Measurements from ENCODE around the gene GALNTL6.

The GALNTL6 gene

GRCh38 chr4:172188248-172188988 lies 375.2 kb downstream of the GALNTL6 start:
- intact Hi-C loops (cut with micrococcal nuclease) = no loop called here
- H3K27me3 Mint-ChIP-seq = no peaks in the 10 kb centered on the region
- H3K9me3 Mint-ChIP-seq = no peaks in the 10 kb centered on the region
- H3K27ac Mint-ChIP-seq = no peak overlapping the region
- H3K4me3 Mint-ChIP-seq = no peak overlapping the region
- H3K4me1 Mint-ChIP-seq (ENCODE audit: low read depth) = no peaks in the 10 kb centered on the region
- no peaks in the 10 kb centered on the region for H3K36me3 Mint-ChIP-seq (ENCODE audit: low read depth)

DNA sequence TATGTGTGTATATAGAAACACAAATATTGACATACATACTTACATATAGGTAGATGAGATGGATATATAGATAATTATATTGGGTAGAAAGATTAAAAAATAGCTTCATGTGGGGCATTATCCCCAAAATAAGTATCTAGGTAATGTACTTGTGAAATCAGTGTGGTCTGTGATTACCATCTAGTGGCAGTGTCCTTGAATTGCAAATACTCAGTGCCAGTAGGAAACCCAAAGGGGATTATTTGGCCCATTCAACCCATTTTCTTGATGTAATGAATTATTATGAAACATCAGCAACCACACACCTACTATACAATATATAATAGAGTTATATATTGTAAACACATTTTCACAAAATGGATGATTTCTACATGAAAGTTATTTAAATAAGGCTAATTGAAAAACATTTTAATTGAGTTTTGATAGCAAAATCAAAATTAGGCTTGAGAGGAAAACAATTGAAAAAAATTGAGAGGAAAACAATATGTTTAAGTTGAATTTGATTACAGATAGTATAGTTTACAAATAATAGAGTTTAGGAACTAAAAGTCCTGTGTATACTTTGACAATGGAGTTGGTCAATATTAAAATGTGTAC lies 389.4 kb downstream of the GALNTL6 start:
- no peak overlapping the region for H3K27ac Mint-ChIP-seq
- intact Hi-C loops (cut with micrococcal nuclease) = loop anchor here (5.0 to 10.0 kb wide), 2 partner anchors 632 to 1210 kb away; no protein-coding TSS in a partner anchor
- no peaks in the 10 kb centered on the region for H3K9me3 Mint-ChIP-seq
- no peak overlapping the region for H3K4me3 Mint-ChIP-seq
- no peaks in the 10 kb centered on the region for H3K27me3 Mint-ChIP-seq
- H3K4me1 Mint-ChIP-seq (ENCODE audit: low read depth) = peaks cover 20% of the 10 kb centered on the region
- H3K36me3 Mint-ChIP-seq (ENCODE audit: low read depth) = no peaks in the 10 kb centered on the region

DNA sequence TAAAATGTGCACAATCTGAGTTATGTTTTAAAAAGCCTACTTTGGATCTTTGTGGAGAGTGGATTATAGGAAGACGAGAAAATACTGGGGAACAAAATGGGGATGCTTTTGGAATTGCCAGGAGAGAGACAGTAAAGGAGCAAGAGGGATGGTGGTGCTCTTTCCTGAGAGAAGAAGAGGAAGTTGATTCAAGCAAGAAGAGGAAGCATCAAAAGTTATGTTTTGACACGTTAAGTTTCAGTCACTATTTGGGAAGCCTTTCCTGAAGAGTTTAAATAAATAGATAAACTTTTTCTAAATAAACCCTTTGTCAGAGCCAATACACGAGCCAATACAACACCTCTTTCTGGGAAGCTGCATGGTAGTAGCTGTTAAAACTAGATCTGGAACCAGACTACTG lies 394.1 kb downstream of the GALNTL6 start:
- intact Hi-C loops (cut with micrococcal nuclease) = loop anchor here (10.0 kb wide), 1 partner anchor 628 kb away; no protein-coding TSS in a partner anchor

GRCh38 chr4:172207886-172208285 lies 394.7 kb downstream of the GALNTL6 start:
- Mint-ChIP-seq H3K36me3 (ENCODE audit: low read depth) (no peaks in the 10 kb centered on the region), H3K4me1 (ENCODE audit: low read depth) (peaks cover 18% of the 10 kb centered on the region), H3K27ac (no peak overlapping the region), H3K9me3 (no peaks in the 10 kb centered on the region), H3K4me3 (no peak overlapping the region), H3K27me3 (no peaks in the 10 kb centered on the region)
- intact Hi-C loops (cut with micrococcal nuclease) = loop anchor here (10.0 kb wide), 1 partner anchor 627 kb away; no protein-coding TSS in a partner anchor

More for the DNA sequence above, 394.1 kb downstream of the GALNTL6 start:
- Mint-ChIP-seq H3K36me3 (ENCODE audit: low read depth) (no peaks in the 10 kb centered on the region), H3K27me3 (no peaks in the 10 kb centered on the region), H3K4me1 (ENCODE audit: low read depth) (peaks cover 18% of the 10 kb centered on the region), H3K4me3 (no peak overlapping the region), H3K27ac (no peak overlapping the region), H3K9me3 (no peaks in the 10 kb centered on the region)

GRCh38 chr4:172220679-172221078 lies 407.5 kb downstream of the GALNTL6 start:
- no peak overlapping the region for H3K4me3 Mint-ChIP-seq
- H3K27me3 Mint-ChIP-seq = no peaks in the 10 kb centered on the region
- no peaks in the 10 kb centered on the region for H3K36me3 Mint-ChIP-seq (ENCODE audit: low read depth)
- H3K27ac Mint-ChIP-seq = no peak overlapping the region
- intact Hi-C loops (cut with micrococcal nuclease) = no loop called here
- H3K9me3 Mint-ChIP-seq = no peaks in the 10 kb centered on the region
- no peaks in the 10 kb centered on the region for H3K4me1 Mint-ChIP-seq (ENCODE audit: low read depth)

- Mint-ChIP-seq H3K27ac (no peak overlapping the region), H3K27me3 (no peaks in the 10 kb centered on the region), H3K4me3 (no peak overlapping the region), H3K4me1 (ENCODE audit: low read depth) (no peaks in the 10 kb centered on the region), H3K36me3 (ENCODE audit: low read depth) (no peaks in the 10 kb centered on the region), H3K9me3 (no peaks in the 10 kb centered on the region)
- intact Hi-C loops (cut with micrococcal nuclease) = no loop called here
Measured at GRCh38 chr4:172225457-172225856, 412.3 kb downstream of the GALNTL6 start.

- H3K4me1 Mint-ChIP-seq (ENCODE audit: low read depth) = no peaks in the 10 kb centered on the region
- H3K27ac Mint-ChIP-seq = no peak overlapping the region
- H3K9me3 Mint-ChIP-seq = no peaks in the 10 kb centered on the region
- H3K27me3 Mint-ChIP-seq = no peaks in the 10 kb centered on the region
- no peaks in the 10 kb centered on the region for H3K36me3 Mint-ChIP-seq (ENCODE audit: low read depth)
- no peak overlapping the region for H3K4me3 Mint-ChIP-seq
- intact Hi-C loops (cut with micrococcal nuclease) = no loop called here
Measured at GRCh38 chr4:172232966-172233365, 419.8 kb downstream of the GALNTL6 start.

DNA sequence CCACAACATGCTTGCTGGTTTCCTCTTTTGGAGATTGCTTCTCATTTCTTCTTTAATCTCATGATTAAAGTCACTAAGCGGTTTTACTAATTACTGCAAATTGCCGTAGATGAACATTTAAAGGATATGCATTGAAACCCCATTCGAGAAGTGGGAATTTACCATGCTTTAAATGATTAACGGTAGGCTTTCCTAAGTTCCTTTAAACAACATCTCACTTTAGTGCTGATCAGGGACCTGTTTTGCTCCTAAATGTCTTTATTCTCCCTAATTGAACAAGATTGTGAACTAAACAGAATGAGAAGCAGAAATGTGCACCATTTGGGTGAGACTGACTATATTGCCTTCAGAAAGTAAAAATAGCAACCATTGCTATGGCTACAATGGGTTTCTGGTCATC lies 430.3 kb downstream of the GALNTL6 start:
- Mint-ChIP-seq H3K4me3 (no peak overlapping the region), H3K27ac (no peak overlapping the region), H3K4me1 (ENCODE audit: low read depth) (no peaks in the 10 kb centered on the region), H3K36me3 (ENCODE audit: low read depth) (no peaks in the 10 kb centered on the region), H3K27me3 (no peaks in the 10 kb centered on the region), H3K9me3 (peaks cover 11% of the 10 kb centered on the region)
- intact Hi-C loops (cut with micrococcal nuclease) = no loop called here

- H3K4me1 Mint-ChIP-seq (ENCODE audit: low read depth) = no peaks in the 10 kb centered on the region
- H3K27ac Mint-ChIP-seq = no peak overlapping the region
- H3K36me3 Mint-ChIP-seq (ENCODE audit: low read depth) = no peaks in the 10 kb centered on the region
- H3K4me3 Mint-ChIP-seq = no peak overlapping the region
- intact Hi-C loops (cut with micrococcal nuclease) = no loop called here
- H3K9me3 Mint-ChIP-seq = peaks cover 20% of the 10 kb centered on the region
- no peaks in the 10 kb centered on the region for H3K27me3 Mint-ChIP-seq
Measured at GRCh38 chr4:172245516-172245915, 432.3 kb downstream of the GALNTL6 start.

DNA sequence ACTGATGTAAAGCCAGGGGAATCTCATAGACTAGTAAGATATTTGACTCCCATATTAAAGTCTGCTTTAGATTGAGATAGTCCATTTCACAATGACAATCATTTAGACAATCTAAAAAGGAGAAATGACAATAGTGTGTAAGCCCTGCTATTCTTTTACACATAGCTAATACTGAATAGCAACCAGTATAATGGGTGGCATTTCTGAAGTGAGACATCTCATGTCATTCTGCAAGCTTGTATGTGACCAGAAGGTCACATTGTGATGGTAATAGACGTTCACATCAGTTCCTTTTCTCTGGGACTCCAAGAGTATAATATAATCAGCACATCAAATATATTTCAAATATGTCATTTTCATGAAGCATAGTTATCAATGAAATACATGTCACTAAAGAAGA lies 440.2 kb downstream of the GALNTL6 start:
- Mint-ChIP-seq H3K9me3 (peaks cover 11% of the 10 kb centered on the region), H3K27me3 (no peaks in the 10 kb centered on the region), H3K4me3 (no peak overlapping the region), H3K4me1 (ENCODE audit: low read depth) (no peaks in the 10 kb centered on the region), H3K36me3 (ENCODE audit: low read depth) (no peaks in the 10 kb centered on the region), H3K27ac (no peak overlapping the region)
- intact Hi-C loops (cut with micrococcal nuclease) = no loop called here

GRCh38 chr4:172256820-172257219 lies 443.6 kb downstream of the GALNTL6 start:
- peaks cover 18% of the 10 kb centered on the region for H3K9me3 Mint-ChIP-seq
- no peaks in the 10 kb centered on the region for H3K36me3 Mint-ChIP-seq (ENCODE audit: low read depth)
- no peaks in the 10 kb centered on the region for H3K4me1 Mint-ChIP-seq (ENCODE audit: low read depth)
- no peaks in the 10 kb centered on the region for H3K27me3 Mint-ChIP-seq
- no peak overlapping the region for H3K4me3 Mint-ChIP-seq
- intact Hi-C loops (cut with micrococcal nuclease) = no loop called here
- no peak overlapping the region for H3K27ac Mint-ChIP-seq

DNA sequence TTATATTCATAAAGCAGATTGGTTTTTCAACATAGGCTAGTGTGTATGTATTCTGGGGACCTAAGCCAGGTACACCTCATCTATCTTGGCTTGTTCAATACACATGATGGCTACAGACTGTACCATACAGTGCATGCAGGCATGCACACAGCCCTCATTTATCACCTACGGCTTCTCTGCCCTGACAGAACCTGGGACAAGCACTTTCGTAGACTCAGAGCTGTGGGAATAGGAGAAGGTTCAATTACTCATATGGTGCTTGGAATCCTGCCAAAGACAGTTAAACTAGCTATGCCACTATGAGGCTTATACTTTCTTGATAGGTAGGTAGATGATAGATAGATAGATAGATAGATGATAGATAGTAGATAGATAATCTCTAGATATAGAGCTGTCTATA lies 457.2 kb downstream of the GALNTL6 start:
- Mint-ChIP-seq H3K27me3 (no peaks in the 10 kb centered on the region), H3K4me3 (no peak overlapping the region), H3K9me3 (peaks cover 11% of the 10 kb centered on the region), H3K36me3 (ENCODE audit: low read depth) (no peaks in the 10 kb centered on the region), H3K4me1 (ENCODE audit: low read depth) (no peaks in the 10 kb centered on the region), H3K27ac (no peak overlapping the region)
- intact Hi-C loops (cut with micrococcal nuclease) = no loop called here

GRCh38 chr4:172287117-172287516 lies 473.9 kb downstream of the GALNTL6 start:
- H3K27ac Mint-ChIP-seq = no peak overlapping the region
- no peak overlapping the region for H3K4me3 Mint-ChIP-seq
- intact Hi-C loops (cut with micrococcal nuclease) = no loop called here
- no peaks in the 10 kb centered on the region for H3K36me3 Mint-ChIP-seq (ENCODE audit: low read depth)
- no peaks in the 10 kb centered on the region for H3K4me1 Mint-ChIP-seq (ENCODE audit: low read depth)
- no peaks in the 10 kb centered on the region for H3K27me3 Mint-ChIP-seq
- peaks cover 8% of the 10 kb centered on the region for H3K9me3 Mint-ChIP-seq

DNA sequence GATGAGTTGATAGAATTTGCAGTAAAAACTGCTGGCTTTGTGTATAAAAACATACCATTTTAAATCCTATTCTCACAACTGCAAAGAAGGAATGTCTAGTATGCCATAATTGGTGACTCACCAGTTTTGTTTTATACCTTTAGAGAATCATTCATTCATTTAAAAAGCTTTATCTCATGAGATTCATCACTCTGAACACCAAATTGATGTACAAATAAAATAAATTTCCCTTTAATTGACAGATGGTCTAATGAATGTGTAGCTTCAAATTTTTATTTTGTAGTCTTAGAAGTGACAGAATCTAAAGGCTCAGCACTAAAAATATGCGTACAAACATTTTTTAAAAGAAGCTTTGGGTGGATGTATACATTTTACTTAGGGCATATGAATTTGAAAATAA lies 492.5 kb downstream of the GALNTL6 start:
- Mint-ChIP-seq H3K27me3 (no peaks in the 10 kb centered on the region), H3K27ac (no peak overlapping the region), H3K4me1 (ENCODE audit: low read depth) (no peaks in the 10 kb centered on the region), H3K4me3 (no peak overlapping the region), H3K9me3 (peaks cover 33% of the 10 kb centered on the region), H3K36me3 (ENCODE audit: low read depth) (no peaks in the 10 kb centered on the region)
- intact Hi-C loops (cut with micrococcal nuclease) = no loop called here

DNA sequence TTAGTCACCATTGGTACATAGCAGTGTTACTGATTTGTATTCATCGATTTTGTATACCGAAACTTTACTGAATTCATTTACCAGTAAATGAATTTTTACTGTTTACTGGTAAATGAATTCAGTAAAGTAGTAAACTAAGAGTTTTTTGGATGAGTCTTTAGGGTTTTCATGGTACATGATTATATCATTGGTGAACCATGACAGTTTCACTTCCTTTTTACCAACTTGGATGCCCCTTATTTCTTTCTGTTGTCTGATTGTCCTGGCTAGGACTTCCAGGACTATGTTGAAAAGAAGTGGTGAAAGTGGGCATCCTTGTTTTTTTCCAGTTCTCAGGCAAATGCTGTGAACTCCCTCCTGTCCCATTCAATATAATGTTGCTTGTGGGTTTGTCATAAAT lies 494.9 kb downstream of the GALNTL6 start:
- Mint-ChIP-seq H3K9me3 (peaks cover 19% of the 10 kb centered on the region), H3K27me3 (no peaks in the 10 kb centered on the region), H3K4me1 (ENCODE audit: low read depth) (no peaks in the 10 kb centered on the region), H3K36me3 (ENCODE audit: low read depth) (no peaks in the 10 kb centered on the region), H3K4me3 (no peak overlapping the region), H3K27ac (no peak overlapping the region)
- intact Hi-C loops (cut with micrococcal nuclease) = no loop called here
